GOT3 (cell line): ENCODE data around the gene GFOD1.
"Not testable (repeated sequence)": the region's sequence is repeated elsewhere in the genome, so short reads cannot be mapped to it uniquely, and the experiment has no call there.

Experiments
- DNase-seq: peaks from one replicate; lab custom pipeline; 2025; ENCODE audit warnings: mixed read lengths; lab: John Stamatoyannopoulos, UW

Gene GFOD1

GRCh38 chr6:13404892-13405254 lies 82.5 kb downstream of the GFOD1 start:
- no peak for DNase-seq

- no peak for DNase-seq
These were observed 83.0 kb downstream of the GFOD1 start for GRCh38 chr6:13404228-13404891.

- no peak for DNase-seq
These were observed 84.7 kb downstream of the GFOD1 start for GRCh38 chr6:13402711-13403110.

- no peak for DNase-seq
These were observed 86.6 kb downstream of the GFOD1 start for GRCh38 chr6:13400772-13401171.

- no peak for DNase-seq
These were observed 88.9 kb downstream of the GFOD1 start for GRCh38 chr6:13398421-13398994.

DNA sequence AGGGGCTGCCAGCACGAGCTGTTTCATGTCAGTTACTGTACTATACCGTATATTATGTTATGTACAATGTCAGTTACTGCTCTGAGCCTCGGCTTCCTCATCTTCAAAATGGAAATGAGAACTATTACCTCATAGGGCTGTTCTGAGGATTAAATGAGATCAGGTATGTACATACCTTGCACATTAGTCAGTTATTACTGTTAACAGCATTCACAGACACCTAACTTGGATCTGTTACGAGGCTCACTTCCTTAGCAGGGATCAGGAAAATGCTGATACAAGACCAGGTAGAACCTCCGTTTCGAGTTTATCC lies 89.4 kb downstream of the GFOD1 start:
- DNase-seq, result no peak

- DNase-seq, result no peak
These were observed 89.9 kb downstream of the GFOD1 start for GRCh38 chr6:13397359-13398068.

DNA sequence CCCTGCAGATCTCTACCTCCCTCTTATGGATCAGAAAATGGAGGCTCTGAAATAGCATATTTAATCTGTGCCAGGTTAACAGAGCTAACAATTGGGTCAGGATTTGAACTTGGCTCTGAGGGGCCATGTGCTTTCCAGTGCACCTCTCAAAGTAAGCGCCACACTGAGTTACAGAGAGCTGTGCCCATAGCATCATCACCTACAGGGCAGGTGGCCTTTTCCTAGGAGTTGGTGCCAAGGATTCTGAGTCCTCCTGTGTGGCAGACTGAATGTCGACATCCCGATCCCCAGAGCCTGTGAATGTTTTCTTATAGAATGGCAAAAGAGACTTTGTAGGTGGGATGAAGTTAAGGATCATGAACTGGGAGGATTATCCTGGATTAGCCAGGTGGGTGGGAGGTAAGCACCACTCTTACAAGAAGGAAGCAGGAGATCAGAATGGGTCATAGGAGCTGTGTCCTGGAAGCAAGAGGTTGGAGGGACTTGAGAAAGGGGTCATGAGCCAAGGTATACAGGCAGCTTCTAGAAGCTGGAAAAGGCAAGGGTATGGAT lies 91.1 kb downstream of the GFOD1 start:
- no peak for DNase-seq

GRCh38 chr6:13395272-13396237 lies 91.8 kb downstream of the GFOD1 start:
- DNase-seq, result no peak

DNA sequence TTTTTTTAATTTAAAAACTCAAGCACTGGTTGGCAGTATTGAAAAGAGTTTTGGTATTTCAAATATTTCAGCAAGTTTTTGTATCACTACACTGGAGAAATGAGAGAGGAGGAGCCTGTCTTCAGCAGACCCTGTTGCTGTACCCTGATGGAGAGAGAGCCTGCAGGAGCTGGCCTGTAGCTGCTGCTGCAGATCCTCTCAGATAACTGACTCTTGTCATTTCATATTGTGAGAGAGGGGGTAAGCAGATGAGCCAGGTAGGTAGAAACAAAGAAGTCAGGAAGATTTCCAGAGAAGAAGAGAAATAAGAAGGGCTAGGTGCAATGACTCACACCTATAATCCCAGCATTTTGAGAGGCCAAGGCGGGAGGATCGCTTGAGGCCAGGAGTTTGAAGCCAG lies 94.9 kb downstream of the GFOD1 start:
- DNase-seq, result no peak

- no peak for DNase-seq
These were observed 95.9 kb downstream of the GFOD1 start for GRCh38 chr6:13391537-13391936.

DNA sequence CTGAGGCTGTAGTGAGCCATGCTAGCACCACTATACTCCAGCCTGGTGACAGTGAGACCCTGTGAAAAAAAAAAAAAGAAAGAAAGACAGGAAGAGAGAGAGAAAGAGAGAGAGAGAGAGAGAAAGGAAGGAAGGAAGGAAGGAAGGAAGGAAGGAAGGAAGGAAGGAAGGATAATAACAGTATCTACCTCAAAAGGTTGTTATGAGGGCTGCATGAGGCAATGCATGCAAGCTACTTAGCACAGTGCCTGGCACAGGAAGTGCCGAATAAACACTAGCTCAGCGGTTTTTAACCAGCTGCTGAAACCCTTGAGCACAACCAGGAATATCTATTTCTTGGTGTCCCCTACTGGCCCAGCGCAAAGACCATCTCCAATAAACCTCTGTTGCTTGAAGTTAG lies 96.7 kb downstream of the GFOD1 start:
- no peak for DNase-seq

GRCh38 chr6:13389237-13389636 lies 98.2 kb downstream of the GFOD1 start:
- DNase-seq, result not testable (repeated sequence)

DNA sequence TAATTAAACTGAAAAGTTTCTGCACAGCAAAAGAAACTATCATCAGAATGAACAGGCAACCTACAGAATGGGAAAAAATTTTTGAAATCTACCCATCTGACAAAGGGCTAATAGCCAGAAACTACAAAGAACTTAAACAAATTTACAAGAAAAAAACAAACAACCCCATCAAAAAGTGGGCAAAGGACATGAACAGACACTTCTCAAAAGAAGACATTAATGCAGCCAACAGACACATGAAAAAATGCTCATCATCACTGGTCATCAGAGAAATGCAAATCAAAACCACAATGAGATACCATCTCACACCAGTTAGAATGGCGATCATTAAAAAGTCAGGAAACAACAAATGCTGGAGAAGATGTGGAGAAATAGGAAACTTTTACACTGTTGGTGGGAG lies 98.6 kb downstream of the GFOD1 start:
- DNase-seq, result not testable (repeated sequence)

DNA sequence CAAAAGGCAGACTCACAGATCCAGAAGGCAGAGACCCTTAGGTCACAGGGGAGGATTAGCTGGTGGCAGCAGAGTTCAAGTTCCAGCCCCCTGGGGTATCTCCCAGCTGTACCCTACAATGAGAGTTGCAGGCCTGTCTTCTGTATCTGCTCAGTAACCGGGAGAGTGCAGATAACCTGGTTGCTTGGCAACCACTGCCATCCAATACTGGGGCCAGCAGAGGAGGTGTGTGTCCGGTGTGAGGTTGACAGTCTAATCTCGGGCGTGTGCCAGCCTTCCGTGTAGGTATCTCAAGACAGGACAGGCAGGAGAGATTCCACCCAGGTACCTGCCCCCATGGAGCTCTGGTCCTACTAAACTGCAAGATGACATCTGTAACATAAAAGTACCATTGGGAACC lies 102.4 kb downstream of the GFOD1 start:
- DNase-seq, result no peak

- DNase-seq, result no peak
These were observed 102.9 kb downstream of the GFOD1 start for GRCh38 chr6:13384506-13384905.

DNA sequence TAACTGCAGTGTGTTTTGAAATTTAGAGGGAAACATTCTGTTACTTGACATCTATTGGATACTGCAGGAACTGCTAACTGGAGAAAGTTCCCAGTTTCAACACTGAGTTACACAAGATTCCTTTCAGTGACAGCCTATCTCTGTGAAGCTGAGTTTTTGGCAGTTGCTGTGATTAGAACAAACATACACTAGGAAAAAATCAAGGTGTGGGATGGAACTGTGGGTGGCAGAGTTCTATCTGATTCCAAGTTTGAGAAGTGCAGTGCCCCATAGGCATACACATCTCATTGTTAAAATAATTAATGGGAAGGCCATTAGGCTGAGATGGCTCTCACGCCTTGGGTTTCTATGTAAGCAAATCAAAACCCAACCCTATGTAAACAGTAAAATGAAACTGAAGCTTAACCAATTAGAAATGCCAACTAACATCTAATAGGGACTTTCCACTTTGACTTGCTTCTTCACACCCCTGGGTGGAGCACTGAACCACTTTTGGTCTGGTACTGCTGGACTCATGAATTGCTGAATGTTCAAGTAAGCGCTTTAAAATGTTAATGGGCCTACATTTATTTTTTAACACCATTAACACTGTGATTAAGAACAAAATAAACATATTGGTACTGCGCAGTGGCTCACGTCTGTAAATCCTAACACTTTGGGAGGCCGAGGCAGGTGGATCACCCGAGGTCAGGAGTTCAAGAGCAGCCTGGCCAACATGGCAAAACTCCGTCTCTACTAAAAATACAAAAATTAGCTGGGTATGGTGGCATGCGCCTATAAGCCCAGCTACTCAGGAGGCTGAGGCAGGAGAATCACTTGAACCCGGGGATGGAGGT lies 103.9 kb downstream of the GFOD1 start:
- no peak for DNase-seq

GRCh38 chr6:13380761-13381160 lies 106.6 kb downstream of the GFOD1 start:
- DNase-seq, result no peak

GRCh38 chr6:13378669-13379590 lies 108.5 kb downstream of the GFOD1 start:
- DNase-seq, result no peak
